ENCODE data around the gene MACROD2.

The MACROD2 gene

DNA sequence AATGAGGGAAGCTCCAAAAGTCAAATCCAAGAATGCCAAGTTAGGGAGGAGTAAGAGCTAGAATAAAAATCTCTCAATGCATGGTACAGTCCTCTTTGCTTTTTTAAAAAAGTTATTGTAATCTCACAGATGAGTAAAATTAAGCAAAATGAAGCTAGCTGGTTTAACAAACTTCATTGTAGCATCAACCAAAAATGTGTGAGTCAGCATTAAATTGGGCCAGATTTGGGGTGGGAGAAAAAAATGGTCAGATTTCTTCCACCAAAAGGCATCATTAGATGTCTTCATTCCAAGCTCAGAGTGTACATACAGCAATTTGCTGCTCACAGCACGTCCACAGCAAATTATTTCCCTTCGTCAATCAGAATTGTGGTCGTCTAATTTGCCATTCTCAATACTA, 783.6 kb downstream of the MACROD2 start:
- ATAC-seq: no peak

DNA sequence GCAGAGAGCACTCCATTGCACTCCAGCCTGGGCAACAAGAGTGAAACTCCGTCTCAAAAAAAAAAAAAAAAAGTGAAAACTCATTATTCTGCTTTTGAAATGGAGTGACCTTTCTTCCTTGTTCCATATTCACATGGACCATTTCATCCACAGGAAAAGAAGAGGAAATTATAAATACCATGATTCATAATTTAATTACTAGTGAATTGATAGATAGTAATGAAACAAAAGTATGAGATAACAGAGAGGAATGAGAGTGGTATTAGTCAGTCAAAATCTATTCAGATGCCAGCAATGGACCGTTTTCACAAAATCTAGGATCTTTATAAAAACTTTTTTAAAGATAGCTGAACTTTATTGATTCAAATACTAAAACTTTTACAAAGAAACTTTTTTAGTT, 785.2 kb downstream of the MACROD2 start:
- ATAC-seq: no peak

DNA sequence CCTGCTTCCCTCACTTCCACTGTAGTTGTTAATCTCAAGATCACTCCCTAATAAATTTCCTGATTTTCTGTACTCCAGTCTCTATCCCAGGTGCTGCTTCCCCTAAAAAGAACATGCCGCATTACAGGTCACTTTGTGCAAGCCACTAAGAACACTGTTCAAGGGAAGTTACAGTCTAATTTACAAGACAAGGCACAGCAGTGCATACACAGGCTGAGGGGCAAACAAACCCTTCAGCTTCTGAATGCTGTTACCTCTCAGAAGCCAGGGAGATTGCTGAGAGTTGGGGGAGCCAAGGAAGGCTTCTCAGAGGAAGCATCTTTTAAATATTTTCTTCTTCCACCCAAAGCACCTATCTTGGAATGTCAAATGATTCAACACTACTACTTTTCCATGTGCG, 787.4 kb downstream of the MACROD2 start:
- ATAC-seq: no peak

GRCh38 chr20:14783766-14784165, 788.5 kb downstream of the MACROD2 start:
- no peak for ATAC-seq

DNA sequence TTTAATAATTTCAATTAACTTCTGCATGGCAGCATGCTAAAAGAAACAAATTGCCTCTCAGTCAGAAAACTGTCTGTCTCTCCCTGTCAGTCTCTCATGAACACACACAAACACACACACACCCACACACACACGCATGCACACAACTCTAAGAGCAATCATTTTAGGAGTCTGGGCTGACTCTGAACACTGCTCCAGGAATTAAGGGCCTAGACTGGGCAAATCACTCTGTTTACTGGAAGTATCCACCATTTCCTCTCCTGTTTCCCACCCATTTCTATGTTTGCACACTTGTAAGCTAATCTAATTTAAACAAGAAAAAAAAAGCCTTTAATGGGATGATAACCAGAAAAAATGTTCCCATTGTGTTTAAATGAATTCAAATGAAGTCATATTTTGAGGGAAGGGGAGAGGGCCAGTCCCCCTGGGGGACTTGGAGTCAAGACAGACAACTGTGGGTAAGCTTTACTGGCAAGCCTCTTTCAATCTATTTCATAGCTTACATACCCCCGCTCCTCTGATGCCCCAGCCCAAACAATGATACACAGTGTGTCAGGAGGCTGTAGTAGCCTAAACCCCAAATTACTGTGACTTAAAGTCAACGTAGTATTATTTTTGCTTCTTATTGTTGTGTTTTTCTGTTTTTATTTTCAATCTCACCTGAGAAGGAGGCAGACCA, 789.9 kb downstream of the MACROD2 start:
- no peak for ATAC-seq

GRCh38 chr20:14790190-14790589, 794.9 kb downstream of the MACROD2 start:
- no peak for ATAC-seq

- no peak for ATAC-seq
Measured at GRCh38 chr20:14790771-14791620, 795.7 kb downstream of the MACROD2 start.

- no peak for ATAC-seq
Measured at GRCh38 chr20:14792915-14793314, 797.6 kb downstream of the MACROD2 start.

- ATAC-seq: no peak
Measured at GRCh38 chr20:14799545-14800216, 804.4 kb downstream of the MACROD2 start.

DNA sequence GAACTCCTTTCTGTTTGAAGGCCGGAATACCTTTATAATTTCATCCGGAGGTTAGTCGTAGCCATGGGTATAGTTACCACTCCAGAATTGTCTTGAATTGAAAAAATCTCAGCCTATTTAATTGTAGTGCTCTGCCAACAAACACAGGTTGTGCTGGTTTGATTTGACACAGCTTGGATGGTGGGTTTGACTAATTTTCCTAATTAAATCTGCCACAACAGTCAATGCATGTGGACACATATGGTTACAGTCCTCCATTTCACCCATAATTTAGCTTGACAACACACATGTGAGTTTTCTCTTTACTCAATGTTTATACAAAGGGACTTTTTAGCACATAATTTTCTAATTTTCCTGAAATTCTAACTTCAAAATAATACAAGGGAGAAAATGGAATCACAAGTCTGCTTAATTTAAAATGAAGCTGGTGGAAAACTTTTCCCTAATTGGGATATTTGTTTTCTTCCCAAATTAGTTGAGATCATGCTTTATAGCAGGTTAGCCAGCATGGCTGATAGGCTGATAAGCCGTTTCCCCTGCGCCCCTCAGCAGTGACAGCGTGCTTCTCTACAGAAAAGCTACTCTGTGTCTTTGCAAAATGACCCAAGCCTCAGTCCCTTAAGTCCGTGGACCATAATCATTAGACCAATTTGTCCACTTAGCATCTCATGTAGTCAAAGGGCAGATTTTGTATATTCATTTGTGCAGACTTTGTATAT, 805.5 kb downstream of the MACROD2 start:
- ATAC-seq: no peak

DNA sequence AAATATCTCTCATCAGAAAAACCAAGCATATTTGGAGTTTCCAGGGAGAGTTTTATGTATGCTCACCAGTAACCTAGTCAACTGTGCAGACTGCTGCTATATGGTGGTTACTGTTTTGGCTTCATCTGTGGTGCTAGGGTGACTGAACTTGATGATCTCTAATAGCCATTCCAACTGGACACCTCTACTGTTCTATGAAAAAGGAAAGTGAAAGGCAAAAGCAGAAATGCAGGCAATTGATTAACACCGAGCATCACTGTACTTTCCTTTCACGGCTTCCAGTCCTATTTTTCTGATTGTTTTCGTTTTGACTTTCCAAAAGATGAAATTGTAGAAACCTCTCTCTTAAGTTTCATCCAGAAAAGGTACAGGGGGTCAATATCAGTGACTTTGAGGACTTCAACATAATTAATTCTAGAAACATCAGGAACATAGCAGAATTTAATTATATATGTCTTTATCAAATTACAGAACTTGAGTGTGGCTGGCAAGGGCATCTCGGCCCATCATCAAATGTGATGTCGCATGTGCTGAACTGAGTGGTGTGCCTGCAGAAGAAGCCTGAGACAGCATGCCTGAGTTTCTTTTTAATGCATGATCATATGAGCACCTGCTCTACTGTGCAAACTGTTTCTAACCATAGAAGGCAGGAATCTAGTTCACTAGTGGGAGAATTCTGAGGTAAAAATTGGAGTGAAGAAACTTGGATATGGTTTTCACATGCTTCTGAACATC, 806.4 kb downstream of the MACROD2 start:
- ATAC-seq: no peak

- no peak for ATAC-seq
Measured at GRCh38 chr20:14807224-14807623, 811.9 kb downstream of the MACROD2 start.

DNA sequence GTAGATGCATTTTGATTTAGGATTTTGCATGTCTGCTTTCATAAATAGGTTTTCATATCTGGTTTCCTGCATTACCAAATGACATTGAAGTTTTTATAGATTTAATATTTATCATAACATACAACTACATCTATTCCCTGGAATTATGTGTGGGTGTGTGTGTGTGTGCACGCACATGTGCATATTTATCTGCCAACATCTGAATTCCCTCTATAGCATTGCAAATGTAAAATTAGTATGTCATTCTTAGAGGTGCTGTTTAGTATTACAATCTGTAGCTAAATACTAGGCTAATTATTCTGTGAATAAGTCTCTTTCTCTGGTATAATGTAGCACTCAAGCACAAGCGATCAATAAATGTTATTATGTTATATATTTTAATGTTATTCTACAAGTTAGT, 820.0 kb downstream of the MACROD2 start:
- no peak for ATAC-seq

GRCh38 chr20:14816471-14816870, 821.2 kb downstream of the MACROD2 start:
- no peak for ATAC-seq

DNA sequence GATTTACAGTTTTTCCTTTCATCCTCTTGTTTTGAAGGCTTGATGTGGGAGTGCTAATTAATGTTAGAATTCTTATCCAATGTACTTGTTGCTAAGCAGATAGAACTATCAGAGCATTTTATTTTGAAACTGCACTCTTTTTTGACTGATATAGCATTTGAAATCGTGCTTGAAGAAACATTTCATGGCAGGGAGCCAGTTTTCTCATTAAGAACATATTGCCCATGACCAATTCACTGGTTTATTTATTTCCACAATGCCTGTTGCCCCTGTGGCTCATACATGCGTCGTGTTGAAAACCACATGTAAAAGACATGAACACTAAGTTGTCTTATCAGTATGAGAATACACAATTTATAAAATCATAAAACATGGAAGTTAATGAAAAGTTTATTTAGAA, 821.8 kb downstream of the MACROD2 start:
- ATAC-seq: no peak

DNA sequence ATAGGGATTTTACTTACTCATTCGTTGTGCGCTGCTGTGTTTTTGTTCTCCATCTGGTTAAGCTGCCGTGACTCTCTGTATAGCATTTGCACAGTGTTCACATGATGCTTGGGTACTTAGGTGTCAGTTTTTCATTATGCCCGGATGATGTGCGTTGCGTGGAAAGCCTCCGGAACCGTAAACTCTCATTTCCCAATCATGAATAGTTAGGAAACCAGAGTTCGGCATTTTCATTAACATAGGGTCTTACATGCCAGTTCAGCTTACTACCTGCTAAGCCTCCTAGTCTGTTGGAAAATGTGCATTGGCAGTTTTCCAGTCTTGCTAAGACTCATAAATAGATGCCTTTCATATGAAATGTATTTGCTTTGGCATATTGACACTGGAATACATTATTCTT, 825.5 kb downstream of the MACROD2 start:
- no peak for ATAC-seq

DNA sequence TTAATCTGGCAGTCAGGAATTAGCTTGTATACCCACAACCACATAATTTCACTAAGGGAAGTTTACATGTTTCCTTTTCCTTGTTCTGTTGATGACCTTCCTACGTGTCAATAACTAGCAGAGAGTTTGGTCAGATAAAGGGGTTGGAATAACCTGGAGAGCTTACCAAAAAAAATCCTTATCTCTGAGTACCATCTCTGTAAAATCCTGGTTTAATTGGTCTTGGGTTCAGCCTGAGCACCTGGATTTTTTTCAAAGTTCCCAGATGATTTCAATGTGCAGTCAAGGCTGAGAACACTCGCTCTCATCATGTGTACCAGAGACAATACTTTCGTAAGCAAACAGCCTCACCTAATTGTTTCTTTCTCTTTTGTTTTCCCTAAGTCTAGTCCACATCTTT, 825.9 kb downstream of the MACROD2 start:
- ATAC-seq: no peak

GRCh38 chr20:14824996-14825395, 829.7 kb downstream of the MACROD2 start:
- no peak for ATAC-seq

DNA sequence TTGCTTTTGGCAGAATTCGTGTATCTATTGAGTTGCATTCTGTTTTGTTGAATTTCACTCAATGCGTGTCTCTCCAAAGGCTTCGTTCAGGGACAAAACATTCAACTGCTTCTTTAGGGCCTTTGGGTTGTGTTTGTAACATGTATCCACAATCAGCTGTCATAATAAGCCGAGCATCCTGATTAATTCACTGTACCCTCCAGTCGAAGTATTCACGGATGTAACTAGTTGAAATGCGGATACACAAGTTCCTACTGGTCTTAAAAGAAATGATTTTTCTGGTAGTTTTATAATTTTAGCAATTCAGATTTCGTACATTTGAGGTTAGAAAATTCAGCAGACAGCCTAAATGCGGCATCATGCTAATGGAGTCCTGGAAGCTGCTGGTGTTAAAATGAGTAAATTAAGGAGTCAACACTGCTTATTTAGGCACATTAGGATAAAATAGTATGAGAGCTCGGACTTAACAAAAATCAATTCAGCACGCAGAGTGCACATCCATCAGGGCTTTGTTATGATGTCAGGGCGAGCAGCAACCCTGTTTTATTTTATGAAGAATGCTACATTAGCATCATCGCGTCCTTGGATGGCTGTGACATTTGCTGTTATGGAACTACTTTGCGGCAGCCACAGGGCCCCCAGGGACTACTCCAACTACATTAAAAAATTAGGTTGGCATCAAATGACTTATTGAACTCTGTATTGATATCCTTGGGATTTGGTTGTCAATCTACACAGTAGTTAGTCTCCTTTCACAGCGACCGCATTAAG, 831.4 kb downstream of the MACROD2 start:
- no peak for ATAC-seq

- no peak for ATAC-seq
Measured at GRCh38 chr20:14828459-14828858, 833.1 kb downstream of the MACROD2 start.

DNA sequence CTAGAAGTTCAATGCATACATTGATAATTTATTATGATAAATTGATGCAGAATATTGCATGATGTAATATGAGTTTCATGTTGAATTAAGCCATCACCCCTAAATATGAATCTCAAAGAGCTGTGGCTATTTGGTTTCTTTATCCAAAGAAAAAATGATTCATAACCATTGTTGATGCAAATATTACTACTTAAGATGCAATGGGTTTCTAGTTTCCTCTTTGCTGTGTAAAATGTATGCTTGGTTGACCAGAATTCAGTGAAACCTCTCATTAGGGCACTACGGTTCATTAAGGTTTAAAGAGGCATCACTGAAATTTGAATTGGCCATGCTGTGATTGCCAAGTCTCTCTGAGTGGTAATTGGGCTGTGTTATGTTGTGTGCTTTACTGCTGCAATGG, 834.6 kb downstream of the MACROD2 start:
- ATAC-seq: no peak

DNA sequence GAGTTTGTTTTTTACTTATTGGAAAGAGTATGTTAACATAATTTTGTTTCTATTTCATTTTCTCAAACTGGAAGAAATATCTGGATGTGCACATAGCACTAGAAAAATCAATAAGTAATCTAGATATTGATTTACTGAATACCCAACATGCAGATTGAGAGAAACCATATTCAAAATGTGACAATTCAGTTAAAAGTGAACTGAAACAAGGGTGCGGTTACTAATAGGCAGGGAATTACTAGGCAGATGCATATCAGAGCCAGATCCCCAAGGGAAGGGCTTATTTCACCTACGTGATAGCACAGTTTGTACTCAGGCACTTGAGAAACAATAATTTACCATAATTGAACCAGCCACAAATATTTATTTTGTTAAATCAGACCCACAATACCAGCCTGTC, 835.1 kb downstream of the MACROD2 start:
- no peak for ATAC-seq

Measured in activated CD4-positive, CD25-positive, alpha-beta regulatory T cell treated with anti-CD3 and anti-CD28 coated beads, Interleukin-2, amount 50 U/mL, for 24 hours (primary cell).